Glutamatergic neuron (in vitro differentiated cells): Measurements from ENCODE around the gene CTU1. TPM values are rescaled to one million over a fixed set of nuclear protein-coding genes. Genes with fewer than 3 reads are reported as not detected.

Experiments
- DNase-seq: peaks from one replicate; pipeline ENCODE4 v3.0.0; 2022
- H3K27ac Mint-ChIP-seq: one replicate; pipeline ENCODE4 v1.8.0; 2020; ENCODE audit warnings: mild to moderate bottlenecking, mixed read lengths, inconsistent platforms; ENCODE audit not compliant: unreplicated experiment
- H3K27me3 Mint-ChIP-seq: one replicate; pipeline ENCODE4 v1.8.0; 2020; ENCODE audit warnings: mild to moderate bottlenecking, moderate library complexity, mixed read lengths, inconsistent platforms; ENCODE audit not compliant: unreplicated experiment
- H3K36me3 Mint-ChIP-seq: one replicate; pipeline ENCODE4 v1.8.0; 2020; ENCODE audit warnings: mild to moderate bottlenecking, mixed read lengths, inconsistent platforms; ENCODE audit not compliant: unreplicated experiment
- H3K4me1 Mint-ChIP-seq: one replicate; pipeline ENCODE4 v1.8.0; 2020; ENCODE audit warnings: mild to moderate bottlenecking, low read depth, mixed read lengths, inconsistent platforms; ENCODE audit not compliant: unreplicated experiment
- H3K4me3 Mint-ChIP-seq: one replicate; pipeline ENCODE4 v1.8.0; 2020; ENCODE audit warnings: mild to moderate bottlenecking, mixed read lengths, inconsistent platforms; ENCODE audit not compliant: unreplicated experiment
- H3K9me3 Mint-ChIP-seq: one replicate; pipeline ENCODE4 v1.8.0; 2020; ENCODE audit warnings: mild to moderate bottlenecking, moderate library complexity, mixed read lengths, inconsistent platforms; ENCODE audit not compliant: unreplicated experiment
- CTCF ChIP-seq: fragments of 200-600 bp; sonication (generic); IDR thresholded peaks from one replicate; pipeline ENCODE4 v1.5.0; 2021; ENCODE audit not compliant: partially characterized antibody, unreplicated experiment
- total RNA-seq: library from RNA; stranded (reverse); fragmentation: NEBNext Ultra II Directional; extraction: Animal tissue kit (Norgen Biotek cat#: 25700); gene quantifications from one replicate; pipeline ENCODE4 v1.2.1, GENCODE V29; 2021; ENCODE audit not compliant: unreplicated experiment

Gene CTU1
- total RNA-seq, 1 donor from 2014 or later: 8.0 TPM

GRCh38 chr19:51083783-51084182, 24.4 kb downstream of the CTU1 start:
- no peak for TF ChIP-seq CTCF
- H3K27ac Mint-ChIP-seq: no peak overlapping the region
- no peak overlapping the region for H3K4me3 Mint-ChIP-seq
- H3K27me3 Mint-ChIP-seq: peaks cover 2% of the 10 kb centered on the region
- DNase-seq: no peak
- H3K36me3 Mint-ChIP-seq: peaks cover 6% of the 10 kb centered on the region
- peaks cover 5% of the 10 kb centered on the region for H3K9me3 Mint-ChIP-seq
- no peaks in the 10 kb centered on the region for H3K4me1 Mint-ChIP-seq

- TF ChIP-seq CTCF: no peak
- DNase-seq: no peak
- H3K9me3 Mint-ChIP-seq: peaks cover 5% of the 10 kb centered on the region
- no peaks in the 10 kb centered on the region for H3K4me1 Mint-ChIP-seq
- H3K4me3 Mint-ChIP-seq: no peak overlapping the region
- H3K36me3 Mint-ChIP-seq: peaks cover 6% of the 10 kb centered on the region
- no peak overlapping the region for H3K27ac Mint-ChIP-seq
- H3K27me3 Mint-ChIP-seq: peaks cover 4% of the 10 kb centered on the region
These were observed 25.0 kb downstream of the CTU1 start for GRCh38 chr19:51083181-51083580.

- no peaks in the 10 kb centered on the region for H3K4me1 Mint-ChIP-seq
- no peak within 1 kb of the TSS for H3K4me3 Mint-ChIP-seq
- DNase-seq: no peak
- H3K36me3 Mint-ChIP-seq: peaks cover 6% of the 10 kb centered on the region
- H3K9me3 Mint-ChIP-seq: peaks cover 5% of the 10 kb centered on the region
- H3K27ac Mint-ChIP-seq: no peak within 1 kb of the TSS
- peaks cover 4% of the 10 kb centered on the region for H3K27me3 Mint-ChIP-seq
- TF ChIP-seq CTCF: no peak
These were observed 25.6 kb downstream of the CTU1 start, which contains the start of gene KLK14 for GRCh38 chr19:51082611-51083010. TSS of gene KLK14 (minus strand) at chr19:51082887. CDS start at chr19:51082614, 273 bp downstream.

GRCh38 chr19:51081476-51081875, 26.7 kb downstream of the CTU1 start:
- Mint-ChIP-seq H3K9me3 (peaks cover 5% of the 10 kb centered on the region), H3K4me3 (no peak overlapping the region), H3K36me3 (peaks cover 6% of the 10 kb centered on the region), H3K4me1 (no peaks in the 10 kb centered on the region), H3K27me3 (peaks cover 4% of the 10 kb centered on the region), H3K27ac (no peak overlapping the region)
- no peak for DNase-seq
- TF ChIP-seq CTCF: no peak

GRCh38 chr19:51079481-51080110, 28.6 kb downstream of the CTU1 start:
- no peak overlapping the region for H3K27ac Mint-ChIP-seq
- H3K9me3 Mint-ChIP-seq: peaks cover 5% of the 10 kb centered on the region
- no peak for DNase-seq
- no peaks in the 10 kb centered on the region for H3K4me1 Mint-ChIP-seq
- H3K36me3 Mint-ChIP-seq: peaks cover 6% of the 10 kb centered on the region
- no peak for TF ChIP-seq CTCF
- H3K4me3 Mint-ChIP-seq: no peak overlapping the region
- H3K27me3 Mint-ChIP-seq: peaks cover 4% of the 10 kb centered on the region
